ENCODE results near the gene TMPRSS11B. TPM values are rescaled to one million over a fixed set of nuclear protein-coding genes. Genes with fewer than 3 reads are reported as not detected.

The TMPRSS11B gene
- total RNA-seq, 1 experiment from 2014 or later: not detected

DNA sequence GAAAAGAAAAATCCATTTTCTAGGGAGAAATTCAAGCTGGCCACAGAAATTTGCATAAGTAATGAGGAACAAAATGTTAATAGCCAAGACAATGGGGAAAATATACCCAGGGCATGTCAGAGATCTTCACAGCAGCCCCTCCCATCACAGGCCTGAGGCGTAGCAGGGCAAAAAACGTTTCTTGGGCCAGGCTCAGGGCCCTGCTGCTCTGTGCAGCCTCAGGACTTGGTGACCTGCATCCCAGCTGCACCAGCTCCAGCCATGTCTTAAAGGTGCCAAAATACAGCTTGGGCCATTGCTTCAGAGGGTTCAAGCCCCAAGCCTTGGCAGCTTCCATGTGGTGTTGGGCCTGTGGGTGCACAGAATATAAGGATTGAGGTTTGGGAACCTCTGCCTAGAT is 32.1 kb upstream of the TMPRSS11B start:
- H3K27me3 ChIP-seq (ENCODE audit: insufficient read depth, low read length): no peaks in the 10 kb centered on the region
- RAD21 ChIA-PET (ENCODE audit: low non-redundant PET in 1 of 2, low total read pairs in 2 of 2, uncharacterized antibody in 2 of 2, unreplicated experiment in 2 of 2): no interaction called here
- ATAC-seq: no peak

More for the DNA sequence above, 32.1 kb upstream of the TMPRSS11B start:
- TF ChIP-seq FOSL1 (IDR thresholded peaks at IDR 0.05; ENCODE audit: low read depth) (no peak), ZBTB33 (IDR thresholded peaks at IDR 0.05; ENCODE audit: extremely low read depth, insufficient replicate concordance, low read length) (no peak), ELF1 (IDR thresholded peaks at IDR 0.05; ENCODE audit: borderline replicate concordance, low read depth) (no peak), EZH2phosphoT487 (IDR thresholded peaks at IDR 0.05; ENCODE audit: borderline replicate concordance) (no peak), ZFX (IDR thresholded peaks at IDR 0.05) (no peak), ZNF274 (IDR thresholded peaks at IDR 0.05; ENCODE audit: low read depth, low read length) (no peak), POLR2AphosphoS5 (IDR thresholded peaks at IDR 0.05; ENCODE audit: low read depth, low read length) (no peak), ATF3 (IDR thresholded peaks at IDR 0.05) (no peak), EZH2 (IDR thresholded peaks at IDR 0.05) (no peak), MAX (IDR thresholded peaks at IDR 0.05) (no peak), JUND (IDR thresholded peaks at IDR 0.05) (no peak), POLR2A (IDR thresholded peaks at IDR 0.05; ENCODE audit: borderline replicate concordance, extremely low read depth, insufficient read depth, insufficient read length) (no peak), SP1 (IDR thresholded peaks at IDR 0.05; ENCODE audit: low read depth) (no peak), EGR1 (IDR thresholded peaks at IDR 0.05; ENCODE audit: low read depth) (no peak), YY1 (IDR thresholded peaks at IDR 0.05; ENCODE audit: extremely low read depth, insufficient replicate concordance, low read depth, low read length) (no peak), RAD21 (IDR thresholded peaks at IDR 0.05; ENCODE audit: low read depth) (no peak), SRF (IDR thresholded peaks at IDR 0.05; ENCODE audit: low read depth) (no peak), SIN3A (IDR thresholded peaks at IDR 0.05; ENCODE audit: low read depth) (no peak)
- TF ChIP-seq, protein P1, sequence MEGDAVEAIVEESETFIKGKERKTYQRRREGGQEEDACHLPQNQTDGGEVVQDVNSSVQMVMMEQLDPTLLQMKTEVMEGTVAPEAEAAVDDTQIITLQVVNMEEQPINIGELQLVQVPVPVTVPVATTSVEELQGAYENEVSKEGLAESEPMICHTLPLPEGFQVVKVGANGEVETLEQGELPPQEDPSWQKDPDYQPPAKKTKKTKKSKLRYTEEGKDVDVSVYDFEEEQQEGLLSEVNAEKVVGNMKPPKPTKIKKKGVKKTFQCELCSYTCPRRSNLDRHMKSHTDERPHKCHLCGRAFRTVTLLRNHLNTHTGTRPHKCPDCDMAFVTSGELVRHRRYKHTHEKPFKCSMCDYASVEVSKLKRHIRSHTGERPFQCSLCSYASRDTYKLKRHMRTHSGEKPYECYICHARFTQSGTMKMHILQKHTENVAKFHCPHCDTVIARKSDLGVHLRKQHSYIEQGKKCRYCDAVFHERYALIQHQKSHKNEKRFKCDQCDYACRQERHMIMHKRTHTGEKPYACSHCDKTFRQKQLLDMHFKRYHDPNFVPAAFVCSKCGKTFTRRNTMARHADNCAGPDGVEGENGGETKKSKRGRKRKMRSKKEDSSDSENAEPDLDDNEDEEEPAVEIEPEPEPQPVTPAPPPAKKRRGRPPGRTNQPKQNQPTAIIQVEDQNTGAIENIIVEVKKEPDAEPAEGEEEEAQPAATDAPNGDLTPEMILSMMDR (IDR thresholded peaks at IDR 0.05 in 2 of 3, conservative IDR thresholded peaks at IDR 0.05 in 1 of 3; ENCODE audit: borderline replicate concordance in 1 of 3, insufficient read depth in 1 of 3, low read depth in 2 of 3, low read length in 2 of 3): no peak
- TF ChIP-seq, protein P2, sequence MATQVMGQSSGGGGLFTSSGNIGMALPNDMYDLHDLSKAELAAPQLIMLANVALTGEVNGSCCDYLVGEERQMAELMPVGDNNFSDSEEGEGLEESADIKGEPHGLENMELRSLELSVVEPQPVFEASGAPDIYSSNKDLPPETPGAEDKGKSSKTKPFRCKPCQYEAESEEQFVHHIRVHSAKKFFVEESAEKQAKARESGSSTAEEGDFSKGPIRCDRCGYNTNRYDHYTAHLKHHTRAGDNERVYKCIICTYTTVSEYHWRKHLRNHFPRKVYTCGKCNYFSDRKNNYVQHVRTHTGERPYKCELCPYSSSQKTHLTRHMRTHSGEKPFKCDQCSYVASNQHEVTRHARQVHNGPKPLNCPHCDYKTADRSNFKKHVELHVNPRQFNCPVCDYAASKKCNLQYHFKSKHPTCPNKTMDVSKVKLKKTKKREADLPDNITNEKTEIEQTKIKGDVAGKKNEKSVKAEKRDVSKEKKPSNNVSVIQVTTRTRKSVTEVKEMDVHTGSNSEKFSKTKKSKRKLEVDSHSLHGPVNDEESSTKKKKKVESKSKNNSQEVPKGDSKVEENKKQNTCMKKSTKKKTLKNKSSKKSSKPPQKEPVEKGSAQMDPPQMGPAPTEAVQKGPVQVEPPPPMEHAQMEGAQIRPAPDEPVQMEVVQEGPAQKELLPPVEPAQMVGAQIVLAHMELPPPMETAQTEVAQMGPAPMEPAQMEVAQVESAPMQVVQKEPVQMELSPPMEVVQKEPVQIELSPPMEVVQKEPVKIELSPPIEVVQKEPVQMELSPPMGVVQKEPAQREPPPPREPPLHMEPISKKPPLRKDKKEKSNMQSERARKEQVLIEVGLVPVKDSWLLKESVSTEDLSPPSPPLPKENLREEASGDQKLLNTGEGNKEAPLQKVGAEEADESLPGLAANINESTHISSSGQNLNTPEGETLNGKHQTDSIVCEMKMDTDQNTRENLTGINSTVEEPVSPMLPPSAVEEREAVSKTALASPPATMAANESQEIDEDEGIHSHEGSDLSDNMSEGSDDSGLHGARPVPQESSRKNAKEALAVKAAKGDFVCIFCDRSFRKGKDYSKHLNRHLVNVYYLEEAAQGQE (IDR thresholded peaks at IDR 0.05; ENCODE audit: low read depth): no peak
- H3K27ac ChIP-seq (ENCODE audit: low read depth, low read length): no peak overlapping the region
- H3K4me3 ChIP-seq (replicated peaks in 1 of 2; ENCODE audit: low read depth in 1 of 2, low read length in 2 of 2): no peak overlapping the region
- no peaks in the 10 kb centered on the region for H3K4me1 ChIP-seq (ENCODE audit: control insufficient read depth in 1 of 2, insufficient read depth in 2 of 2, low read length in 2 of 2)
- H3K9me2 ChIP-seq (ENCODE audit: insufficient read depth): no peaks in the 10 kb centered on the region
- no peak overlapping the region for H2AFZ ChIP-seq (ENCODE audit: low read depth, low read length, poor library complexity, severe bottlenecking)
- no peak overlapping the region for H3K4me2 ChIP-seq (ENCODE audit: low read length)
- H3K9ac ChIP-seq (ENCODE audit: low read length): no peak overlapping the region
- H3K36me3 ChIP-seq (ENCODE audit: control insufficient read depth in 1 of 2, insufficient read depth in 2 of 2, low read length in 2 of 2): no peaks in the 10 kb centered on the region
- H4K20me1 ChIP-seq (ENCODE audit: insufficient read depth): no peaks in the 10 kb centered on the region
- H3K9me3 ChIP-seq (ENCODE audit: control insufficient read depth in 1 of 2, insufficient read depth in 1 of 2, low read depth in 1 of 2, low read length in 2 of 2): no peaks in the 10 kb centered on the region
- POLR2A ChIA-PET: no interaction called here
- CTCF ChIA-PET: no interaction called here
- no TSS peak for BruUV-seq (replicated peaks)
- H3K79me2 ChIP-seq (ENCODE audit: insufficient read depth, low read length): no peaks in the 10 kb centered on the region
- no peak for DNase-seq (ENCODE audit: low read depth, low spot score)
- intact Hi-C loops (cut with micrococcal nuclease): loop anchor here (10.0 kb wide), 1 partner anchor 197 kb away; no protein-coding TSS in a partner anchor
